Measurements from ENCODE around the gene SALL3. TPM values are rescaled to one million over a fixed set of nuclear protein-coding genes. Genes with fewer than 3 reads are reported as not detected.
"Not testable (repeated sequence)": the region's sequence is repeated elsewhere in the genome, so short reads cannot be mapped to it uniquely, and the experiment has no call there.

The SALL3 gene
- total RNA-seq, 4 donors from 2014 or later = 0.21 to 0.40 TPM; not detected in 2

GRCh38 chr18:78950386-78950785 lies 29.2 kb upstream of the SALL3 start:
- Histone ChIP-seq H3K9me3 (no peaks in the 10 kb centered on the region), H3K4me3 (no peak overlapping the region), H3K4me1 (no peaks in the 10 kb centered on the region), H3K27ac (no peak overlapping the region), H3K36me3 (no peaks in the 10 kb centered on the region), H3K27me3 (peaks cover 16% of the 10 kb centered on the region)
- DNase-seq (ENCODE audit: low spot score in 2 of 2) = no peak
- TF ChIP-seq POLR2A (IDR thresholded peaks at IDR 0.05) (no peak), POLR2AphosphoS5 (IDR thresholded peaks at IDR 0.05) (no peak), CTCF (IDR thresholded peaks at IDR 0.05) (no peak), EP300 (IDR thresholded peaks at IDR 0.05) (no peak)
- 70% methylated on average over 8 of the region's 10 CpGs for WGBS

- Histone ChIP-seq H3K36me3 (no peaks in the 10 kb centered on the region), H3K27ac (no peak overlapping the region), H3K27me3 (peaks cover 6% of the 10 kb centered on the region), H3K4me1 (no peaks in the 10 kb centered on the region), H3K4me3 (no peak overlapping the region), H3K9me3 (no peaks in the 10 kb centered on the region)
- no peak for DNase-seq (ENCODE audit: low spot score in 2 of 2)
- no peak for TF ChIP-seq CTCF (IDR thresholded peaks at IDR 0.05)
- WGBS = 61% methylated on average over 16 of the region's 17 CpGs
Measured at GRCh38 chr18:78953566-78953965, 26.1 kb upstream of the SALL3 start.

GRCh38 chr18:78955051-78955450 lies 24.6 kb upstream of the SALL3 start:
- peak in 1 of 2 donors; percentile 32 for DNase-seq (ENCODE audit: low spot score in 2 of 2)
- H3K4me3 ChIP-seq = no peak overlapping the region
- no peaks in the 10 kb centered on the region for H3K4me1 ChIP-seq
- no peaks in the 10 kb centered on the region for H3K36me3 ChIP-seq
- no peak for TF ChIP-seq EP300 (IDR thresholded peaks at IDR 0.05)
- no peak for TF ChIP-seq CTCF (IDR thresholded peaks at IDR 0.05)
- TF ChIP-seq POLR2AphosphoS5 (IDR thresholded peaks at IDR 0.05) = no peak
- TF ChIP-seq POLR2A (IDR thresholded peaks at IDR 0.05) = no peak
- H3K9me3 ChIP-seq = no peaks in the 10 kb centered on the region
- H3K27ac ChIP-seq = no peak overlapping the region
- H3K27me3 ChIP-seq = peaks cover 3% of the 10 kb centered on the region
- 84% methylated on average over 14 of the region's 17 CpGs for WGBS

- Histone ChIP-seq H3K27me3 (peaks cover 3% of the 10 kb centered on the region), H3K4me3 (no peak overlapping the region), H3K36me3 (no peaks in the 10 kb centered on the region), H3K9me3 (no peaks in the 10 kb centered on the region), H3K27ac (no peak overlapping the region), H3K4me1 (no peaks in the 10 kb centered on the region)
- TF ChIP-seq POLR2AphosphoS5 (IDR thresholded peaks at IDR 0.05) (no peak), EP300 (IDR thresholded peaks at IDR 0.05) (no peak), CTCF (IDR thresholded peaks at IDR 0.05) (no peak), POLR2A (IDR thresholded peaks at IDR 0.05) (no peak)
- DNase-seq (ENCODE audit: low spot score in 2 of 2) = no peak
- 92% methylated on average over 14 of the region's 14 CpGs for WGBS
Measured at GRCh38 chr18:78957140-78957539, 22.5 kb upstream of the SALL3 start.

- 88% methylated on average over 6 of the region's 6 CpGs for WGBS
- no peaks in the 10 kb centered on the region for H3K27me3 ChIP-seq
- no peaks in the 10 kb centered on the region for H3K4me1 ChIP-seq
- no peak for DNase-seq (ENCODE audit: low spot score in 2 of 2)
- H3K27ac ChIP-seq = no peak overlapping the region
- H3K36me3 ChIP-seq = no peaks in the 10 kb centered on the region
- TF ChIP-seq EP300 (IDR thresholded peaks at IDR 0.05) = no peak
- no peak for TF ChIP-seq POLR2AphosphoS5 (IDR thresholded peaks at IDR 0.05)
- H3K9me3 ChIP-seq = peaks cover 3% of the 10 kb centered on the region
- no peak overlapping the region for H3K4me3 ChIP-seq
Measured at GRCh38 chr18:78960709-78961108, 18.9 kb upstream of the SALL3 start.

GRCh38 chr18:78962098-78962497 lies 17.5 kb upstream of the SALL3 start:
- no peak overlapping the region for H3K4me3 ChIP-seq
- H3K27ac ChIP-seq = no peak overlapping the region
- no peak for DNase-seq (ENCODE audit: low spot score in 2 of 2)
- no peaks in the 10 kb centered on the region for H3K4me1 ChIP-seq
- H3K27me3 ChIP-seq = peaks cover 12% of the 10 kb centered on the region
- H3K9me3 ChIP-seq = peaks cover 3% of the 10 kb centered on the region
- H3K36me3 ChIP-seq = no peaks in the 10 kb centered on the region
- no peak for TF ChIP-seq POLR2A (IDR thresholded peaks at IDR 0.05)
- no peak for TF ChIP-seq CTCF (IDR thresholded peaks at IDR 0.05)
- no peak for TF ChIP-seq POLR2AphosphoS5 (IDR thresholded peaks at IDR 0.05)
- no peak for TF ChIP-seq EP300 (IDR thresholded peaks at IDR 0.05)
- WGBS = 83% methylated on average over 7 of the region's 7 CpGs

GRCh38 chr18:78964727-78965126 lies 14.9 kb upstream of the SALL3 start:
- 90% methylated on average over 24 of the region's 24 CpGs for WGBS
- H3K27me3 ChIP-seq = peaks cover 18% of the 10 kb centered on the region
- not testable (repeated sequence) for H3K4me1 ChIP-seq; H3K36me3 ChIP-seq; H3K27ac ChIP-seq; H3K4me3 ChIP-seq; DNase-seq (ENCODE audit: low spot score in 2 of 2); H3K9me3 ChIP-seq

Data from suprapubic skin (tissue), 4 donors.